Small intestine (tissue), 7 donors: ENCODE measurements around the gene UBE2V1. TPM values are rescaled to one million over a fixed set of nuclear protein-coding genes. Genes with fewer than 3 reads are reported as not detected.

Source experiments
- DNase-seq, 2 donors: peaks; one replicate each; pipeline versions ENCODE4 v3.0.0 to v3.0.0-alpha.2; 2013
- FAIRE-seq: peaks from 2 replicates; lab custom pipeline; 2012; peaks lifted over from hg19 to GRCh38; lab: Jason Lieb, UNC
- H3K27ac ChIP-seq, 3 donors: one replicate each; pipeline ENCODE4 v1.5.1; 2013; ENCODE audit warnings: low read length in 2 of 3, mild to moderate bottlenecking in 2 of 3, control low read depth in 1 of 3, inconsistent platforms in 1 of 3, low read depth in 1 of 3, moderate library complexity in 1 of 3
- H3K27me3 ChIP-seq, 3 donors: one replicate each; pipeline ENCODE4 v1.6.1; 2013; ENCODE audit warnings: low read length in 3 of 3, inconsistent platforms in 1 of 3; ENCODE audit not compliant: control insufficient read depth in 3 of 3, insufficient read depth in 3 of 3
- H3K36me3 ChIP-seq, 3 donors: one replicate each; pipeline ENCODE4 v1.6.1; 2013; ENCODE audit warnings: low read length in 3 of 3, inconsistent platforms in 1 of 3, low read depth in 1 of 3, mild to moderate bottlenecking in 1 of 3, moderate library complexity in 1 of 3; ENCODE audit not compliant: control insufficient read depth in 3 of 3, insufficient read depth in 2 of 3
- H3K4me1 ChIP-seq, 3 donors: one replicate each; pipeline ENCODE4 v1.6.1; 2013; ENCODE audit warnings: low read length in 2 of 3, inconsistent platforms in 1 of 3, low read depth in 1 of 3, mild to moderate bottlenecking in 1 of 3, moderate library complexity in 1 of 3; ENCODE audit not compliant: control insufficient read depth in 3 of 3, insufficient read depth in 2 of 3
- H3K4me3 ChIP-seq, 3 donors: one replicate each; pipeline ENCODE4 v1.5.1; 2013; ENCODE audit warnings: low read length in 3 of 3, control low read depth in 1 of 3, inconsistent platforms in 1 of 3, low read depth in 1 of 3, mild to moderate bottlenecking in 1 of 3, moderate library complexity in 1 of 3
- H3K9me3 ChIP-seq, 2 donors: one replicate each; pipeline ENCODE4 v1.6.1; 2013; ENCODE audit warnings: low read depth in 1 of 2, low read length in 1 of 2; ENCODE audit not compliant: control insufficient read depth in 2 of 2, insufficient read depth in 1 of 2
- WGBS, 3 donors: extraction: QIAGEN DNeasy Blood & Tissue Kit; methylation state at CpG; one replicate each; pipeline ENCODE4 v1.1.7; 2013; 5-methylcytosine and 5-hydroxymethylcytosine counted together
- polyA plus RNA-seq, 4 donors: library from polyadenylated mRNA; stranded (reverse) in 3 of 4; unstranded in 1 of 4; fragments of 200-250 nt in 3 of 4; fragments of 120-200 nt in 1 of 4; gene quantifications; one replicate each; pipeline versions ENCODE4 v1.2.1 to v1.2.3, GENCODE V29; 2013
- donor health status: healthy with polysubstance abuse.
- donor health status: control.
- donor health status: control.
- donor health status: Bipolar disorder and iron deficiency.
- donor health status: healthy.

Gene UBE2V1
- polyA plus RNA-seq, 4 donors: 72.7 to 123 (median 80.4) TPM

GRCh38 chr20:50126662-50127061, 13.7 kb upstream of the UBE2V1 start:
- no peak for FAIRE-seq

DNA sequence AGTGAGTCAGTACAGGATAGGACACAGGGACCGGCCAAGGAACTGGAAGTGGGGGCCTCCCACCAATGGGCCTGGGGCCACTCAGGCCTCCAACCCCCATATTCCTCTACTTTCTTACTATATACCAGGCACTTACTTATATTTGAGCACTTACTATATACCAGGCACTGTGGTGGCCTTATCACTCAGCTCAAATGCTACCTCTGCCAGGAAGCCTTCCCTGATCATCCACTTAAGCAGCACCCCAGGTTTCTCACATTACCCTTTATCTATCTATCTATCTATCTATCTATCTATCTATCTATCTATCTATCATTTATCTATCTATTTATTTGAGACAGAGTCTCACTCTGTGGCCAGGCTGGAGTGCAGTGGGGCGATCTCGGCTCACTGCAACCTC, 12.3 kb upstream of the UBE2V1 start:
- H3K4me3 ChIP-seq: no peak overlapping the region
- FAIRE-seq: no peak

More at GRCh38 chr20:50126662-50127061, 13.7 kb upstream of the UBE2V1 start:
- H3K4me3 ChIP-seq: no peak overlapping the region
- DNase-seq: peak; percentile 82 to 91
- H3K4me1 ChIP-seq: peaks cover 0 to 14% (median 0%) of the 10 kb centered on the region in 3 donors
- H3K9me3 ChIP-seq: no peaks in the 10 kb centered on the region
- peak overlapping the region; percentile 8 to 73 (median 9) for H3K27ac ChIP-seq
- 27 to 52% (median 39%) methylated on average over 4 of the region's 4 CpGs for WGBS, 3 donors
- no peaks in the 10 kb centered on the region for H3K27me3 ChIP-seq
- peaks cover 12 to 78% (median 18%) of the 10 kb centered on the region in 3 donors for H3K36me3 ChIP-seq

DNA sequence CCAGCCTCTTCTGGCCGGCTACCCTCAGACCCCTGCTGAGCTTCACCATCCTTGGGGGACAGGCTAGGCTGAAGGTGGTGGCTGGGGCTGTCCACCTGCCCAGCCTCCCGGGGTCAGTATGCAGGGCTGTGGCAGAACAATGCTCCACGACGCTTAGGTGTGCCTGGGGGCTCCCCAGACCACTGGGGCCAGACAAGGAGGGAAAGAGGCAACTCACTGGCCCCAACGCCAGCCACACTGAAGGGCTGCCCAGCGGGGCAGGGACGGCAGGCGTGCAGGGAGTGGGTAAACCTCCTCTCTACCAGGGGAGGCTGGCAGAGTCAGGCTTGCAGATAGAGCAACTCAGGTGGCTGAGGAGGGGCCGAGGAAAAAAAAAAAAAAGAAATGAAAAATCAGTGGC, 11.5 kb upstream of the UBE2V1 start:
- Histone ChIP-seq H3K4me1 (peaks cover 0 to 17% (median 0%) of the 10 kb centered on the region in 3 donors), H3K9me3 (no peaks in the 10 kb centered on the region), H3K27ac (no peak overlapping the region), H3K4me3 (no peak overlapping the region), H3K27me3 (no peaks in the 10 kb centered on the region), H3K36me3 (peaks cover 10 to 59% (median 12%) of the 10 kb centered on the region in 3 donors)
- WGBS, 3 donors: 93 to 97% (median 95%) methylated on average over 9 of the region's 9 CpGs
- no peak for FAIRE-seq
- DNase-seq: no peak

More for the DNA sequence above, 12.3 kb upstream of the UBE2V1 start:
- Histone ChIP-seq H3K27ac (no peak overlapping the region), H3K9me3 (no peaks in the 10 kb centered on the region), H3K27me3 (no peaks in the 10 kb centered on the region), H3K4me1 (peaks cover 0 to 17% (median 0%) of the 10 kb centered on the region in 3 donors), H3K36me3 (peaks cover 12 to 67% (median 17%) of the 10 kb centered on the region in 3 donors)
- DNase-seq: no peak
- 94 to 99% (median 96%) methylated on average over 3 of the region's 3 CpGs for WGBS, 3 donors

- FAIRE-seq: no peak
- no peak for DNase-seq
- H3K27me3 ChIP-seq: no peaks in the 10 kb centered on the region
- WGBS, 3 donors: 88 to 97% (median 96%) methylated on average over 7 of the region's 7 CpGs
- no peaks in the 10 kb centered on the region for H3K9me3 ChIP-seq
- no peak overlapping the region for H3K27ac ChIP-seq
- peaks cover 0 to 17% (median 0%) of the 10 kb centered on the region in 3 donors for H3K4me1 ChIP-seq
- H3K4me3 ChIP-seq: no peak overlapping the region
- peaks cover 2 to 48% (median 12%) of the 10 kb centered on the region in 3 donors for H3K36me3 ChIP-seq
Measured at GRCh38 chr20:50123418-50123817, 10.5 kb upstream of the UBE2V1 start.

DNA sequence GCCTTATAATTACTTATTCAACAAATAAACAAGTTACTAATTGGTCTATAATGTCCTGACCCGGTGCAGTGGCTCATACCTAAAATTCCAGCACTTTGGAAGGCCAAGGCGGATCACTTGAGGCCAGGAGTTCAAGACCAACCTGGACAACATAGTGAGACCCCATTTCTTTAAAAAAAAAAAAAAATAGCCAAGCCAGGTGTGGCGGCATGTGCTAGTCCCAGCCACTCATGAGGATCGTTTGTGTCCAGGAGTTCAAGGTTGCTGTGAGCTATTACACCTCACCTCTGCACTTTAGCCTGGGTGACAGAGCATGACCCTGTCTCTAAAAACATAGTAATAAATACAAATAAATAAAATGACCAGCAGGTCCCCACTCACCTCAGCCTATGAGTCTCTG, 9.8 kb upstream of the UBE2V1 start:
- no peak for DNase-seq
- Histone ChIP-seq H3K27me3 (no peaks in the 10 kb centered on the region), H3K4me3 (no peak overlapping the region), H3K36me3 (peaks cover 2 to 42% (median 8%) of the 10 kb centered on the region in 3 donors), H3K9me3 (no peaks in the 10 kb centered on the region), H3K4me1 (peaks cover 0 to 17% (median 0%) of the 10 kb centered on the region in 3 donors), H3K27ac (no peak overlapping the region)
- 77 to 80% (median 79%) methylated on average over 4 of the region's 4 CpGs for WGBS, 3 donors
- no peak for FAIRE-seq

DNA sequence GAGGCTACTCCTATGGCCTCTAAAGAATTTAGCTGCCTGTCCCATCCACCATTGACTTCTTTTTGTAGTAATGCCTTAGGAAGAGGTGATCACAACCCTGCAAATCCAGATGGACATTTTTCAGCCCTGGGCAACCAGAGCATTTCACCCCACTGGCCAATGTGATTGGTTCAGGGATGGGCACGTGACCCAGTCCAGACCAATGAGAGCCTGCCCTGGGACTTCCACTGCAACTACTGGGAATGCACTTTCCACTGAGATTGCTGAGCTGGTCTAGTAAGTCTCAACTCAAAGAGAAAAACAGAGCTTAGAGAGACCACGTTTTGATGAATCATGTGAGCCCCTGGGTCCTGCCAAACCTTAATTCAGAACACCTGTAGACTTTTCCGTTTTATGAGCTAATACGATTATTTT, 8.9 kb upstream of the UBE2V1 start:
- no peak for FAIRE-seq
- Histone ChIP-seq H3K36me3 (peaks cover 2 to 34% (median 4%) of the 10 kb centered on the region in 3 donors), H3K4me3 (no peak overlapping the region), H3K9me3 (no peaks in the 10 kb centered on the region), H3K4me1 (peaks cover 0 to 14% (median 0%) of the 10 kb centered on the region in 3 donors), H3K27ac (no peak overlapping the region), H3K27me3 (no peaks in the 10 kb centered on the region)
- DNase-seq: no peak
- WGBS, 3 donors: 86 to 92% (median 89%) methylated on average over 4 of the region's 4 CpGs

- Histone ChIP-seq H3K27ac (no peak overlapping the region), H3K4me1 (peaks cover 0 to 10% (median 2%) of the 10 kb centered on the region in 3 donors), H3K27me3 (no peaks in the 10 kb centered on the region), H3K9me3 (no peaks in the 10 kb centered on the region), H3K4me3 (no peak overlapping the region), H3K36me3 (peaks cover 2 to 28% (median 4%) of the 10 kb centered on the region in 3 donors)
- DNase-seq (peak; percentile 72 to 79), FAIRE-seq (no peak)
- WGBS, 3 donors: 24 to 41% (median 38%) methylated on average over 9 of the region's 9 CpGs
Measured at GRCh38 chr20:50120935-50121693, 8.2 kb upstream of the UBE2V1 start.

GRCh38 chr20:50118203-50118602, 5.3 kb upstream of the UBE2V1 start:
- H3K4me3 ChIP-seq: no peak overlapping the region
- no peaks in the 10 kb centered on the region for H3K27me3 ChIP-seq
- H3K9me3 ChIP-seq: no peaks in the 10 kb centered on the region
- DNase-seq (no peak), FAIRE-seq (no peak)
- peaks cover 0 to 2% (median 0%) of the 10 kb centered on the region in 3 donors for H3K36me3 ChIP-seq
- WGBS, 3 donors: 65 to 84% (median 69%) methylated on average over 2 of the region's 2 CpGs
- no peak overlapping the region for H3K27ac ChIP-seq
- H3K4me1 ChIP-seq: peaks cover 3 to 24% (median 5%) of the 10 kb centered on the region in 3 donors
